C4-2B (cell line): ENCODE data around the gene ACOXL.

ENCODE experiments used
- CTCF ChIP-seq: fragments of 450-650 bp; conservative IDR thresholded peaks from 2 replicates; pipeline ENCODE4 v1.5.1; 2017; ENCODE audit warnings: mild to moderate bottlenecking
- ZFX ChIP-seq: fragments of 450-650 bp; IDR thresholded peaks from 2 replicates; pipeline ENCODE4 v1.6.1; 2017

DNA sequence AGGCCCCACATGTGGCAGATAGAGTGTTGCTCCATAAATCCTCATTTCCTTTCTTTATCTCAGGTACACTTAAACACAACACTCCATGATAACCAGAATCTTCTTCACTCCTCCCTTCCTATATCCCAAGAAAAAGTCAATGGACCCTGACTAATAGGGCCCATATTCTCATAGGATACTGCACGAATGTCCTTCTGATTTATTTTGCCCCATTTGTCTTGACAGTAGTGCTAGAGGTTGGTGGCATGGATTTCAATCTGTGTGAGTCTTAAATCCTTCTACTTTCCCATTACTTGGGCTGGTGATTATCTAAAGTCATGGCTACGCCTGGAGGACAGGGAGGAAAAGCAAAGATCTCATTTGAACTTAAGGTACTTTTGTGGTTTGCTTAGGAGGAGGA is 156.0 kb downstream of the ACOXL start:
- TF ChIP-seq CTCF, result no peak
- no peak for TF ChIP-seq ZFX
